ENCODE results near the gene TRIM44. TPM values are rescaled to one million over a fixed set of nuclear protein-coding genes. Genes with fewer than 3 reads are reported as not detected.

TRIM44 gene
- total and polyA plus RNA-seq, 10 of the 15 experiments (the other 5 are each of a cell fraction or from before 2014, with no cell fraction given): 6.7 to 93.0 (median 27.6) TPM

- TF ChIP-seq SKIL (IDR thresholded peaks at IDR 0.05; ENCODE audit: low read depth, poor library complexity, severe bottlenecking): no peak
Measured at GRCh38 chr11:35750315-35750714, 87.7 kb downstream of the TRIM44 start (continued).

DNA sequence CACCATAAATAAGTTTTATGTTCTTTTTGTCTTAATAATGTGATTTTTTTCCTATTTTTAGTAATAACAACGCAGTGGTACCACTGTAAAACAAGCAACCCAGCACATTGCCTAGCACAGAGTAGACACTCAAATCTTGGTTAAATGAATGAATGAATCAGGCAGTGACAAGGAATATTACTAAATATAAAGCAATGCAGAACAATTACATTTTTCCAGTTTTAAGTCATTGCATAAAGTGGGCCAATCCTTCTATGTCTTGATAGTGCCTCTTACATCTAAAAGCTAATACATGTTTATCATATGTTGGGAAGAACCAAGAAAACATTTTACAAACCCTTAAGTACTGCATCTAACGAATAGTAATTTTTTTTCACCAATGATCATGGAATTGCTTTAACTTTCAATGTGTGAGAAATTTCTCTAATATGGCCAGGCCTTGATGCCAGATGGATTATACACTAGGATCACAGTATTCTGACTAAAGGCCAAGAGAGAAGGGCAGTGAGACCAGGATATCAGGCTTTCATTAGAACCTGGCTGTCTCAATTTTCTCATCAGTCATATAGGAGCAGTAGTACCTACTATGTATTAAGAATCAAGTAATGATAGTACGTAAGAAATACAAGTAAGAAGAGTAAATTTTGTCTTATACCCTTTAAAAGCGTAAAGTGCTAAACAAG lies 88.5 kb downstream of the TRIM44 start:
- Histone ChIP-seq H3K27ac (ENCODE audit: control insufficient read depth, insufficient read depth) (no peak overlapping the region), H3K9ac (ENCODE audit: control insufficient read depth, insufficient read depth, low read length) (no peak overlapping the region), H3K4me3 (no peak overlapping the region), H3K9me3 (replicated peaks; ENCODE audit: control insufficient read depth, insufficient read depth, low read length) (no peaks in the 10 kb centered on the region), H3K4me2 (ENCODE audit: control insufficient read depth, insufficient read depth) (no peak overlapping the region), H3K27me3 (replicated peaks in 1 of 2; ENCODE audit: control insufficient read depth in 2 of 2, insufficient read depth in 2 of 2, low read length in 1 of 2) (no peaks in the 10 kb centered on the region), H4K20me1 (ENCODE audit: control insufficient read depth, insufficient read depth) (no peaks in the 10 kb centered on the region), H3K79me2 (ENCODE audit: control insufficient read depth, insufficient read depth, low read length) (no peaks in the 10 kb centered on the region), H3K36me3 (ENCODE audit: control insufficient read depth in 2 of 2, insufficient read depth in 2 of 2, low read length in 1 of 2) (no peaks in the 10 kb centered on the region; a peak in 1 of 4 replicates), H3K4me1 (ENCODE audit: control insufficient read depth, insufficient read depth, low read length) (peaks cover 7% of the 10 kb centered on the region), H2AFZ (ENCODE audit: control insufficient read depth, low read depth, low read length) (no peak overlapping the region)
- BruUV-seq (replicated peaks): no TSS peak
- intact Hi-C loops (cut with micrococcal nuclease; ENCODE audit: unreplicated experiment): no loop called here
- POLR2A ChIA-PET: no interaction called here
- no peak for ATAC-seq
- no peak for FAIRE-seq
- CTCF ChIA-PET: interaction anchor here (1.3 kb wide), 1 partner anchor 41 kb away, joined by 3 read pairs; no protein-coding TSS in a partner anchor
- no peak for TF ChIP-seq ATF2 (IDR thresholded peaks at IDR 0.05; ENCODE audit: low read length)
- no peak for TF ChIP-seq YBX1 (IDR thresholded peaks at IDR 0.05)
- no peak for TF ChIP-seq ZSCAN29 (IDR thresholded peaks at IDR 0.05)
- no peak for TF ChIP-seq MYB (IDR thresholded peaks at IDR 0.05; ENCODE audit: borderline replicate concordance, low read depth, low read length)
- TF ChIP-seq, protein P1, sequence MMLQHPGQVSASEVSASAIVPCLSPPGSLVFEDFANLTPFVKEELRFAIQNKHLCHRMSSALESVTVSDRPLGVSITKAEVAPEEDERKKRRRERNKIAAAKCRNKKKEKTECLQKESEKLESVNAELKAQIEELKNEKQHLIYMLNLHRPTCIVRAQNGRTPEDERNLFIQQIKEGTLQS (IDR thresholded peaks at IDR 0.05; ENCODE audit: borderline replicate concordance, extremely low read depth, low read depth, low read length): no peak
- TF ChIP-seq STAT1 (conservative IDR thresholded peaks at IDR 0.05): no peak
- no peak for TF ChIP-seq SREBF2 (IDR thresholded peaks at IDR 0.05; ENCODE audit: low read length)
- TF ChIP-seq, protein P2, sequence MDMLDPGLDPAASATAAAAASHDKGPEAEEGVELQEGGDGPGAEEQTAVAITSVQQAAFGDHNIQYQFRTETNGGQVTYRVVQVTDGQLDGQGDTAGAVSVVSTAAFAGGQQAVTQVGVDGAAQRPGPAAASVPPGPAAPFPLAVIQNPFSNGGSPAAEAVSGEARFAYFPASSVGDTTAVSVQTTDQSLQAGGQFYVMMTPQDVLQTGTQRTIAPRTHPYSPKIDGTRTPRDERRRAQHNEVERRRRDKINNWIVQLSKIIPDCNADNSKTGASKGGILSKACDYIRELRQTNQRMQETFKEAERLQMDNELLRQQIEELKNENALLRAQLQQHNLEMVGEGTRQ (IDR thresholded peaks at IDR 0.05; ENCODE audit: borderline replicate concordance, low read depth, low read length): no peak
- no peak for TF ChIP-seq HCFC1 (IDR thresholded peaks at IDR 0.05; ENCODE audit: low read length)
- TF ChIP-seq BMI1 (IDR thresholded peaks at IDR 0.05; ENCODE audit: borderline replicate concordance): no peak
- WGBS (ENCODE audit: insufficient coverage, insufficient replicate concordance, low lambda C conversion rate, missing lambda C conversion rate): 98% methylated on average over 4 of the region's 4 CpGs
- no peak for DNase-seq (ENCODE audit: low read depth, low spot score)
- SMC1A ChIA-PET (ENCODE audit: uncharacterized antibody, unreplicated experiment): interaction anchor here (0.6 kb wide), 1 partner anchor 1927 kb away, joined by 3 read pairs; no protein-coding TSS in a partner anchor
- RAD21 ChIA-PET (ENCODE audit: unreplicated experiment): interaction anchor here (1.1 to 1.4 kb wide), 2 partner anchors 9 to 71 kb away, joined by 4 read pairs; no protein-coding TSS in a partner anchor
- in situ Hi-C loops (cut with MboI): no loop called here
